Type B pancreatic cell (in vitro differentiated cells): ENCODE results near the gene RASGRF2. TPM values are rescaled to one million over a fixed set of nuclear protein-coding genes. Genes with fewer than 3 reads are reported as not detected.

Source experiments
- DNase-seq: peaks from one replicate; pipeline ENCODE4 v3.0.0; 2021; ENCODE audit warnings: mixed read lengths; ENCODE audit not compliant: unreplicated experiment; ENCODE audit errors: extremely low spot score
- H3K27ac Mint-ChIP-seq: 2 replicates; pipeline ENCODE4 v1.8.0; 2021; ENCODE audit warnings: mild to moderate bottlenecking, mixed read lengths
- H3K27me3 Mint-ChIP-seq: 2 replicates; pipeline ENCODE4 v1.8.0; 2021; ENCODE audit warnings: mixed read lengths
- H3K36me3 Mint-ChIP-seq: 2 replicates; pipeline ENCODE4 v1.8.0; 2021; ENCODE audit warnings: mixed read lengths
- H3K4me1 Mint-ChIP-seq: one replicate; pipeline ENCODE4 v1.8.0; 2021; ENCODE audit warnings: mixed read lengths; ENCODE audit not compliant: unreplicated experiment
- H3K4me3 Mint-ChIP-seq: 2 replicates; pipeline ENCODE4 v1.8.0; 2021; ENCODE audit warnings: mild to moderate bottlenecking, mixed read lengths
- H3K9me3 Mint-ChIP-seq: 2 replicates; pipeline ENCODE4 v1.8.0; 2021; ENCODE audit warnings: mixed read lengths
- CTCF ChIP-seq: fragments of 200-600 bp; sonication (generic); conservative IDR thresholded peaks from 2 replicates; pipeline ENCODE4 v1.5.0; 2021; ENCODE audit warnings: antibody characterized with exemption, mild to moderate bottlenecking
- total RNA-seq: library from RNA; stranded (reverse); gene quantifications from 2 replicates; pipeline ENCODE4 v1.2.1, GENCODE V29; 2021; ENCODE audit warnings: low replicate concordance

Gene RASGRF2
- total RNA-seq, 1 donor from 2014 or later: 2.1 TPM

- Mint-ChIP-seq H3K27me3 (no peaks in the 10 kb centered on the region), H3K4me3 (no peak overlapping the region), H3K4me1 (no peaks in the 10 kb centered on the region), H3K27ac (no peak overlapping the region), H3K36me3 (no peaks in the 10 kb centered on the region), H3K9me3 (peaks cover 8% of the 10 kb centered on the region)
- no peak for TF ChIP-seq CTCF
- no peak for DNase-seq
Observed at GRCh38 chr5:81134566-81134965, 174.4 kb downstream of the RASGRF2 start.

- Mint-ChIP-seq H3K27ac (no peak overlapping the region), H3K36me3 (no peaks in the 10 kb centered on the region), H3K4me1 (peaks cover 11% of the 10 kb centered on the region), H3K27me3 (no peaks in the 10 kb centered on the region), H3K9me3 (peaks cover 8% of the 10 kb centered on the region), H3K4me3 (no peak overlapping the region)
- TF ChIP-seq CTCF: no peak
- no peak for DNase-seq
Observed at GRCh38 chr5:81136557-81136956, 176.4 kb downstream of the RASGRF2 start.

DNA sequence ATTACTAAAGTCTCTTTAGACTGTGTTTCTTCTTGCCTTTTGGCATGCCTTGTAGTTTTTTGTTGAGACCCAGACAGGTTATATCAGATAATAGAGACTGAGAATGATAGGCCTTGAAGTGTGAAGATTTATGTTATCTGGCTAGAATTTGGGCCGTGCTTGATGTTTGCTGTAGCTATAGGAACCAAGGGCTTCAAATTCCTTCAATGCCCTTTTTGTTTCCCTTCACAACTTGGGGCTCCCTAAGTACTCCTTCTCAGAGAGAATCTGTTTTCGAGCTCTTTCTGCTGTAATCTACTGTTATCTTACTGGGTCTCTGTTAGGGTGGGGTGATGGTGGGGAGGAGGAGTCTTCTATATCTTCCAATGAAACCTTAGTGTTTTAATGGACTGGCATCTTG is 177.7 kb downstream of the RASGRF2 start:
- Mint-ChIP-seq H3K27me3 (no peaks in the 10 kb centered on the region), H3K4me1 (peaks cover 17% of the 10 kb centered on the region), H3K36me3 (no peaks in the 10 kb centered on the region), H3K4me3 (no peak overlapping the region), H3K27ac (no peak overlapping the region), H3K9me3 (peaks cover 8% of the 10 kb centered on the region)
- no peak for TF ChIP-seq CTCF
- DNase-seq: no peak

GRCh38 chr5:81140441-81140840 is 180.3 kb downstream of the RASGRF2 start:
- no peak for DNase-seq
- H3K4me3 Mint-ChIP-seq: no peak overlapping the region
- H3K9me3 Mint-ChIP-seq: peaks cover 8% of the 10 kb centered on the region
- no peak for TF ChIP-seq CTCF
- no peaks in the 10 kb centered on the region for H3K27me3 Mint-ChIP-seq
- H3K4me1 Mint-ChIP-seq: peaks cover 17% of the 10 kb centered on the region
- no peak overlapping the region for H3K27ac Mint-ChIP-seq
- no peaks in the 10 kb centered on the region for H3K36me3 Mint-ChIP-seq

DNA sequence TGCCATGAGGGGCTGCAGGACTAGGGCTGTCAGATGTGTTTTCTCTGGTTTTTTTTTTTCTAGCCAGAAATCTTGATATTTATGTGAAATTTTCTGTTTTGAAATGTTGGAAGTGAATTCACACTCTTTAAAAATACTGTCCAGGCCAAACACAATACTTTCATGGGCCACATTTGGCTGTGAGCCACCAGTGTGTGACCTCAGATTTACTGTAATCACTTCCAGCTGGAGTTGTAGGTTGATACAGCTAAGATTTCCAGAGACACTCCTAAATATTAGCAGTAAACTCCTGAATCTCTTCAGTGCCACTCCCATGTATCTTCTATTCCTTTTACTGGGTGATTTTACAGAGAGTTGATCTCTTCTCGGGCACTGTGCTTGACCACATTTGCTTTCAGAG is 180.8 kb downstream of the RASGRF2 start:
- Mint-ChIP-seq H3K27me3 (no peaks in the 10 kb centered on the region), H3K27ac (no peak overlapping the region), H3K36me3 (no peaks in the 10 kb centered on the region), H3K4me3 (no peak overlapping the region), H3K9me3 (peaks cover 8% of the 10 kb centered on the region), H3K4me1 (peaks cover 17% of the 10 kb centered on the region)
- DNase-seq: no peak
- TF ChIP-seq CTCF: no peak

DNA sequence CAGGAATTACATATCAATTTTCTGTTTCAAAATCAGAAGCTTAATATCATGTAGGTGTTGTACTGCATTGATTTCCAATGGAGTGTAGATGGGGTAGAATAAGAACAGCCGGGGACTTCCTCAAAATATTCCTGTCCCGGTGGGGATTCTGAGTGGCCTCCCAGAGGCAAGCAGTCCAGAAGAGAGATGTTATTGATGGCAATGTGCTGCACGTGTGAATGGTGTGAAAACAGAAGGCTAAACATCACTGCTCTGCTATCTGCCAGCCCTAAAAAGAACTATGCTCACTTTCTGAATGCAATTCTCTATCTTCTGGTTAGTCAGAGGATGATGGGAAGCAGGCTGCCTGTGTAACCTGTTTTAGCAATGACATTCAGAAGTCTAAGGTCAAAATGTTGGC is 181.9 kb downstream of the RASGRF2 start:
- H3K9me3 Mint-ChIP-seq: no peaks in the 10 kb centered on the region
- peaks cover 21% of the 10 kb centered on the region for H3K4me1 Mint-ChIP-seq
- no peaks in the 10 kb centered on the region for H3K36me3 Mint-ChIP-seq
- no peak for DNase-seq
- H3K27ac Mint-ChIP-seq: no peak overlapping the region
- no peak overlapping the region for H3K4me3 Mint-ChIP-seq
- H3K27me3 Mint-ChIP-seq: no peaks in the 10 kb centered on the region
- TF ChIP-seq CTCF: no peak
